Uterus (tissue), 4 donors: Measurements from ENCODE around the gene VPS41. TPM values are rescaled to one million over a fixed set of nuclear protein-coding genes. Genes with fewer than 3 reads are reported as not detected.

ENCODE experiments used
- DNase-seq, 2 donors: peaks; one replicate each; pipeline ENCODE4 v3.0.0-alpha.2; 2019 to 2020
- H3K27ac ChIP-seq, 2 donors: fragments of 200-600 bp; sonication (generic); 1 replicate in 1 of 2; 2 replicates in 1 of 2; pipeline ENCODE4 v1.5.1; 2016 to 2018
- H3K27me3 ChIP-seq, 2 donors: fragments of 200-600 bp; sonication (generic); one replicate each; pipeline ENCODE4 v1.5.1; 2018 to 2019; ENCODE audit warnings: control low read depth in 1 of 2
- H3K36me3 ChIP-seq, 2 donors: fragments of 200-600 bp; sonication (generic); one replicate each; pipeline ENCODE4 v1.5.1; 2019; ENCODE audit warnings: control low read depth in 1 of 2
- H3K4me1 ChIP-seq, 2 donors: fragments of 200-600 bp; sonication (generic); one replicate each; pipeline ENCODE4 v1.5.1; 2018 to 2019; ENCODE audit warnings: control low read depth in 1 of 2
- H3K4me3 ChIP-seq, 2 donors: fragments of 200-600 bp; sonication (generic); 1 replicate in 1 of 2; 2 replicates in 1 of 2; pipeline ENCODE4 v1.5.1; 2018 to 2019; ENCODE audit warnings: mild to moderate bottlenecking in 1 of 2
- H3K9me3 ChIP-seq, 2 donors: fragments of 200-600 bp; sonication (generic); one replicate each; pipeline ENCODE4 v1.5.1; 2019; ENCODE audit warnings: control low read depth in 1 of 2
- CTCF ChIP-seq, 4 experiments: fragments of 200-600 bp in 2 of 4; fragments of 450-650 bp in 2 of 4; sonication (generic) in 2 of 4; IDR thresholded peaks; one replicate each; pipeline ENCODE4 v1.5.1; 2016 to 2019; ENCODE audit warnings: antibody characterized with exemption in 4 of 4, mild to moderate bottlenecking in 2 of 4, moderate library complexity in 1 of 4
- POLR2A ChIP-seq, 2 donors: fragments of 450-650 bp; IDR thresholded peaks; one replicate each; pipeline ENCODE4 v1.6.1; 2016; ENCODE audit warnings: antibody characterized with exemption in 2 of 2, mild to moderate bottlenecking in 1 of 2, moderate library complexity in 1 of 2
- intact Hi-C: fragments of 100-400 bp; cut with DNase I; formaldehyde crosslinking; loops from one replicate; pipeline ENCODE4 v1.15.1; 2023; ENCODE audit warnings: low total_unique reads
- total RNA-seq, 4 donors: library from RNA; depleted of rRNA in 3 of 4; stranded (reverse); fragments of >200 nt in 3 of 4; gene quantifications; one replicate each; pipeline versions ENCODE4 v1.1.0 to v1.2.4, GENCODE V29; 2014 to 2023
- donor health status: DM: yes; HTN: yes; CAD: no.

The VPS41 gene
- total RNA-seq, 4 donors from 2014 or later, result 41.2 to 122 (median 74.0) TPM

GRCh38 chr7:38893061-38893460 lies 15.9 kb downstream of the VPS41 start:
- H3K4me3 ChIP-seq, result no peak overlapping the region
- no peaks in the 10 kb centered on the region for H3K36me3 ChIP-seq
- H3K27ac ChIP-seq, result no peak overlapping the region
- intact Hi-C loops, result no loop called here
- DNase-seq, result no peak
- no peaks in the 10 kb centered on the region for H3K9me3 ChIP-seq
- H3K27me3 ChIP-seq, result no peaks in the 10 kb centered on the region
- no peaks in the 10 kb centered on the region for H3K4me1 ChIP-seq
- no peak for TF ChIP-seq CTCF (IDR thresholded peaks at IDR 0.05)
- TF ChIP-seq POLR2A (IDR thresholded peaks at IDR 0.05), result no peak

GRCh38 chr7:38890597-38890996 lies 18.4 kb downstream of the VPS41 start:
- H3K4me1 ChIP-seq, result no peaks in the 10 kb centered on the region
- TF ChIP-seq CTCF (IDR thresholded peaks at IDR 0.05) (no peak), POLR2A (IDR thresholded peaks at IDR 0.05) (no peak)
- H3K36me3 ChIP-seq, result no peaks in the 10 kb centered on the region
- no peak overlapping the region for H3K27ac ChIP-seq
- intact Hi-C loops, result no loop called here
- no peaks in the 10 kb centered on the region for H3K9me3 ChIP-seq
- DNase-seq, result no peak
- H3K27me3 ChIP-seq, result no peaks in the 10 kb centered on the region
- no peak overlapping the region for H3K4me3 ChIP-seq

GRCh38 chr7:38889872-38890432 lies 19.0 kb downstream of the VPS41 start:
- intact Hi-C loops, result no loop called here
- Histone ChIP-seq H3K27ac (no peak overlapping the region), H3K9me3 (no peaks in the 10 kb centered on the region), H3K36me3 (no peaks in the 10 kb centered on the region), H3K4me1 (no peaks in the 10 kb centered on the region), H3K4me3 (no peak overlapping the region), H3K27me3 (no peaks in the 10 kb centered on the region)
- DNase-seq, result no peak
- TF ChIP-seq CTCF (IDR thresholded peaks at IDR 0.05) (no peak), POLR2A (IDR thresholded peaks at IDR 0.05) (no peak)

GRCh38 chr7:38889079-38889478 lies 19.9 kb downstream of the VPS41 start:
- no peak for DNase-seq
- no peak overlapping the region for H3K4me3 ChIP-seq
- intact Hi-C loops, result no loop called here
- no peaks in the 10 kb centered on the region for H3K27me3 ChIP-seq
- TF ChIP-seq POLR2A (IDR thresholded peaks at IDR 0.05) (no peak), CTCF (IDR thresholded peaks at IDR 0.05) (no peak)
- H3K27ac ChIP-seq, result no peak overlapping the region
- no peaks in the 10 kb centered on the region for H3K36me3 ChIP-seq
- H3K4me1 ChIP-seq, result no peaks in the 10 kb centered on the region
- no peaks in the 10 kb centered on the region for H3K9me3 ChIP-seq

- H3K4me3 ChIP-seq, result no peak overlapping the region
- H3K4me1 ChIP-seq, result no peaks in the 10 kb centered on the region
- no peak for DNase-seq
- H3K9me3 ChIP-seq, result no peaks in the 10 kb centered on the region
- no peak overlapping the region for H3K27ac ChIP-seq
- intact Hi-C loops, result no loop called here
- no peaks in the 10 kb centered on the region for H3K36me3 ChIP-seq
- no peaks in the 10 kb centered on the region for H3K27me3 ChIP-seq
- TF ChIP-seq CTCF (IDR thresholded peaks at IDR 0.05) (no peak), POLR2A (IDR thresholded peaks at IDR 0.05) (no peak)
These were observed 22.7 kb downstream of the VPS41 start for GRCh38 chr7:38886265-38886664.
